Kidney glomerular epithelial cell (primary cell): ENCODE data around the gene PSMF1.
"Not testable (repeated sequence)": the region's sequence is repeated elsewhere in the genome, so short reads cannot be mapped to it uniquely, and the experiment has no call there.

ENCODE experiments used
- DNase-seq: peaks from one replicate; lab custom pipeline; 2025; lab: John Stamatoyannopoulos, UW

Gene PSMF1

GRCh38 chr20:1215386-1216170, 97.2 kb downstream of the PSMF1 start:
- no peak for DNase-seq

- DNase-seq, result not testable (repeated sequence)
Measured at GRCh38 chr20:1216527-1217427, 98.4 kb downstream of the PSMF1 start.
